Putamen (tissue), 1 donor: Measurements from ENCODE around the gene PRG3.
"Not testable (repeated sequence)": the region's sequence is repeated elsewhere in the genome, so short reads cannot be mapped to it uniquely, and the experiment has no call there.

ENCODE experiments used
- DNase-seq: peaks from one replicate; pipeline ENCODE4 v3.0.0-alpha.2; 2016; ENCODE audit warnings: low spot score

PRG3 gene

DNA sequence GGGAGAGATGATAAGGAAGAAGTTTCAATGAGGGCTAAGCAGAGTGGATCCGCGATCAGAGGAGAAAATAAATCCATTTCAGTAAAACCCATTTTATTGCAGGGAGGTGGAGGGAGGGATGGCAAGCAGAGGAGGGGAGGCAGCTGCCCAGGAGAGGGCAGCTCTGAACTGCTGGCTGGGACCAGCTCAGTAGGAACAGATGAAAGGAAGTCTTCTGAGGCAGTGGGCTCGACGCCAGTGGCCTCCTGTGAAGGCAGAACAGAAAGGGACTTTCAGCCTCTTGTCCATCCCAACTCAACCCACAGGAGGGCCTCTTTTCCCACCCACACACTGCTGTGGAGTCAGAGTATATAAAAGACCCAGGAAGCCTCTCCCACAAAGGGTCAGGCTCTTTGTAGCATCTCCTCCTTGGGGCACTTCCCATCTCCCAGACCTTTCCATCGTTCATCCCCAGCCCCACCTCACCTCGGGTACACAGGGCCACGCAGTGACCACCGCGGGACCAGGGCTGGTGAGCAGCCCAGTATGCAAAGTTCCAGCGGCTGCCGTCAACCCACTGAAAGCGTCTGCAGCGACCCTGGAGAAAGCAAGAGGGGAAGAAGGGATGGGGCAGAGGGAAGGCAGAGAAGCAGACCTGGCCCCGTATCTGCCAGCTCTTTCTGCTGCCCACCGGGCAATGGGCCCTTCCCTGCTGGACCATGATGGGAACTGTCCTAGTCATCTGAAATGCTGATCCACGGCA is 6.5 kb upstream of the PRG3 start:
- peak; percentile 25 for DNase-seq

GRCh38 chr11:57386178-57386940 is 5.4 kb upstream of the PRG3 start:
- no peak for DNase-seq

DNA sequence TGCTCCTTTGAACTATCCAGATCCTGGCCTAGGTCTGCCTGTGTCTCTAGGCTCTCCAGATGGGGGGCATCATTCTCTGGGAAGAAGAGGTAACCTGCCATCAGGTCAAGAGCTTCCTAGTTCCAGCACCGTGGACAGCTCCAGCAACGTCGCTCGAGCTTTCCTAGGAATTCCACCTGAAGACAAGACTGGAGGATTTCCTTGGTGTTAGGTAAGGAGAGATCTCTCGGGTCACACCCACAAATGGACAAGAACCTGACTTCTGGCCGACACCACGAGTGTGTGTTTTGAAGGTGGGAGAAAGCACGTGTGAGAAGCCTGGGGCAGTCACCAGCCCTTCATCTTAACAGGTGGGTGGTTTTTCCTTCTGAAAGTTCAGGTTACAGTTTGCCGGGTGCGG is 1.2 kb downstream of the PRG3 start:
- DNase-seq: no peak

DNA sequence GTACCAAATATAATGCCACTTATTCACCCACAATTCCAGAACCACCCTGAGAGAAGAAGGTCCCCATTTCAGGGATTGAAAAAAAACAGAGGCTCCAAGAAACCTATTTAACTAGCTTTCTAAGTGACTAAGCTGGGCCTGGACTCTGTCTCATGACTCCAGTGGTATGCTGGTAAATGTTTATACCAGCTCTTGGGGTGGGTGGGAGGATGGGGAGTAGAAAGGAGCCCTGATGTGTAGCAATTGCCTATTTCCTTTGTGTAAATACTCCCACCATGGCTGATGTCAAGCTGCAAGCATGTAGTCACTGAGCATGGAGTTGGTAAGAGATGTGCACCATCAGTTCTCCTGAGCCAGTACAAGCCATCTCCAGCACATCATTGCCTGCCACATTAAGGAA is 2.8 kb downstream of the PRG3 start:
- no peak for DNase-seq

- no peak for DNase-seq
Observed at GRCh38 chr11:57377107-57377506, 3.8 kb downstream of the PRG3 start.

DNA sequence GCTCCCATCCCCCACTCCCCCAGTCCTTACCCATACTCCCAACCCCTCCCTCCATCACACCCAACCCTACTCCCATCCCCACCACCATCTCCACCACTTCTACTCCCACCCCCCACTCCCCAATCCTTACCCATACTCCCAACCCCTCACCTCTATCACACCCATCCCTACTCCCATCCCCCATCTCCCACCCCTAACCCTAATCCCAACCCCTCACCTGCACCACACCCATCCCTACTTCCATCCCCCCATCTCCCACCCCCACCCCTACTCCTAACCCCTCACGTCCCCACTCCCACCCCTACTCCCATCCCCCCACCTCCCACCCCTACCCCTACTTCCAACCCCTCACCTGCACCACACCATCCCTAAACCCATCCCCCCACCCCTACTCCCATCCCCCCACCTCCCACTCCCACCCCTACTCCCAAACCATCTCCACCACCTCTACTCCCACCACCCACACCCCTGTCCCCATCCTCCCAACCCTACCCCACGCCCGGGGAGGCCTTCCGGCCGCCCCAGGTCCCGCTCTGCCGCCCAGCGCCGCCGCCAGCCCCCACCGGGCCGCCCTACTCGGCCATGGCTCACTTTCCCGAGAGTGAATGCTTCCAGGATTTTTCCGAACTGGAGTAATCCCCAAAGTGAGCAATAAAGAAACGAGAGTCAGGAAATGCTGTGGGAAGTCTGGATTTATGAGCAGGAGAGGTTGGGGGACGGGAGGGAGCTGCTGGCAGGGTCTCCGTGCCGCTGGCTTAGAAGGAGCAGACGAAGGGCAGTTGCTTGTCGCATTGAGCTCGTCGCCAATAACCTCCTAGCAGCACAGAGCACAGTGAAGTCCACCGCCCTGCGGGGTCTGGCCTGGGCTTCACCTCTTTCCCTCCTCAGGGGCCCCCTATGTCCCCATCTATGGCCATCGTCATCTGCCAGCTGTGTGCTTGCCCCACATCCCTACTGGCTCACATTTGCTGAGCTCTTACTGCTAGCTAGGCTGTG is 4.6 kb downstream of the PRG3 start:
- DNase-seq: no peak

DNA sequence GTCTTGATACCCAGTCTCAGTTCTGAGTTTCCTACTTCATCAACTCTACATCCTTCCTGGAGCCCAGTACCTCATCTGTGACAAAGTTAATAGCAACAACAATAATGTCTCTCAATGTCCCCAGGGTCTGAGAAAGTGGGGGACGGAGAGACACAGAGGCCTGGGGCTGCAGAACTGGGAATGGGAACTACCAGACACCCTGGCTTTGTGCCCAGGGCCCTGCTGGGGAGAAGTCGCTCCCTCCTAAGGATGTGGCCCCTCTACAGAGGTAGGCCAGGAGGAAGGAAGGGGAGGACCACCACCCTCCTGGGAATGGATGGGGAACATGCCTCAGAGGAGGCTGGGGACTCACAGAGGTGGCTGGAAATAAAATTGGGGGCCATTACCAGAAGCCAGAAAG is 5.5 kb downstream of the PRG3 start:
- no peak for DNase-seq

DNA sequence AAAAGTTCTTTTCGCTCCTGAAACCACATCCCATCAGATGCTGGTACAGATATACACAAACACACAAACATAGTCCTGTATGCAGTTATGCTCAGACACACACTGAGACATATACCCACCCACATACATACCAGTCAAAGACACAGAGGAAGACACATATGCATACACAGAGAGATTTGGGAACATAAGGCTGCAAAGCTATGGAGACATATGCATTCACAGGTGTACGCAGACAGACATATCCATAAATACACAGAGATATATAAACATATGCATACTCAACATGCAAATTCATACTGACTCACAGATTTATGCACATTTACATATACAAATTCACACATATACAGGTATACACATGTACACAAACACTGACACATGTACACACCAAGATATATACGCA is 6.0 kb downstream of the PRG3 start:
- DNase-seq: no peak

GRCh38 chr11:57373146-57373545 is 7.8 kb downstream of the PRG3 start:
- no peak for DNase-seq

- no peak for DNase-seq
Observed at GRCh38 chr11:57370941-57371340, 10.0 kb downstream of the PRG3 start.

DNA sequence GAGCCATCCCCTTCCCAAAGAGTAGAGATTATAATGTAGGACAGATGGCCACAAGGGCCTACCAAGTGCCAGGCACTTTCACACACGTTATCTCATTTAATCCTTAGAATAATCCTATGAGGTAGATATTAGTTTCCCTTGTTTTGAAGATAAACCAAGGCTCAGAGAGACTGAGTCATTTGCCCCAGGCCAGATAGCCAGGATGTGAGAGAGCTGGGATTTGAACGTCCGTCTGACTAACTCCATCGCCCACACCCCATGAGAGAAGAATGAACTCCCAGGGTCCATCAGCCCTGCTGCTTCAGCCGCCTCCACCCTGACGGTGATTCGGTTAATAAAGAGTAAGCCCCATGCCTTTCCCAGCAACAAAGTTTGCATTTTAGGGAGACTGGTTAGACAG is 10.7 kb downstream of the PRG3 start:
- no peak for DNase-seq

- no peak for DNase-seq
Observed at GRCh38 chr11:57368845-57369232, 12.1 kb downstream of the PRG3 start.

DNA sequence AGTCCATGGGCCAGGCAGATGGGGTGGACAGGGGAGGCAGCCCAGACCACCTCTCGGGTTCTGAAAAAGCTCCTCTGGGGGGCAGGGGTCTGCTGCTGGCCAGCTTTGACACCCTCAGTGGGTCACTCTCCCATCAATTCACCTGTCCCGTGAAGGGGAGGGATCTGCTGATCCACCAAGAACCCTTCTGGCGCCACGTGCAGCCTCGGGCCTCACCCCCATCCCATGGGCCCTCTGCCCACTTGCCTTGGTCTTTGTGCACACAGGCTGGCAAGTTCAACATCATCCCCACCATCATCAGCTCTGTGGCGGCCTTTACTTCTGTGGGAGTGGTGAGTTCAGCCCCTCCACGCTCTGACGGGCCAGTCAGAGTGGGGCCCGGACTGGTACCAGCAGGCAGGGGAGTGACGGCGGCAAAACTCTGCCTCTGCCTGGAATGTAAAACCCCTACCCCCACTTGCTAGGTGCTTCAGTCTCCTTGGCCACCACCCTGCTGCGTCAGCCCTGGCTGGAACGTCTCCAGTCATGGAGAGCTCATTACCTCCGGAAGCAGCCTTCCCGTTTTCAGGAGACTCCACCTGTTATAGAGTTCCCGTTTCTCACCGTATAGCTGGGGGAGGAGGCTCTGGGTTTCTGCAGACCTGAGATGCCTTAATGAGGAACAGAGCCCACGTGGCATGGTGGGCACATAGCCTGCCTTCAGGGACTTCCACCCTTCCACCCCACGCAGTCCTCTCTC is 12.7 kb downstream of the PRG3 start:
- DNase-seq: no peak

- DNase-seq: peak; percentile 27
Observed at GRCh38 chr11:57364851-57365660, 15.9 kb downstream of the PRG3 start.

DNA sequence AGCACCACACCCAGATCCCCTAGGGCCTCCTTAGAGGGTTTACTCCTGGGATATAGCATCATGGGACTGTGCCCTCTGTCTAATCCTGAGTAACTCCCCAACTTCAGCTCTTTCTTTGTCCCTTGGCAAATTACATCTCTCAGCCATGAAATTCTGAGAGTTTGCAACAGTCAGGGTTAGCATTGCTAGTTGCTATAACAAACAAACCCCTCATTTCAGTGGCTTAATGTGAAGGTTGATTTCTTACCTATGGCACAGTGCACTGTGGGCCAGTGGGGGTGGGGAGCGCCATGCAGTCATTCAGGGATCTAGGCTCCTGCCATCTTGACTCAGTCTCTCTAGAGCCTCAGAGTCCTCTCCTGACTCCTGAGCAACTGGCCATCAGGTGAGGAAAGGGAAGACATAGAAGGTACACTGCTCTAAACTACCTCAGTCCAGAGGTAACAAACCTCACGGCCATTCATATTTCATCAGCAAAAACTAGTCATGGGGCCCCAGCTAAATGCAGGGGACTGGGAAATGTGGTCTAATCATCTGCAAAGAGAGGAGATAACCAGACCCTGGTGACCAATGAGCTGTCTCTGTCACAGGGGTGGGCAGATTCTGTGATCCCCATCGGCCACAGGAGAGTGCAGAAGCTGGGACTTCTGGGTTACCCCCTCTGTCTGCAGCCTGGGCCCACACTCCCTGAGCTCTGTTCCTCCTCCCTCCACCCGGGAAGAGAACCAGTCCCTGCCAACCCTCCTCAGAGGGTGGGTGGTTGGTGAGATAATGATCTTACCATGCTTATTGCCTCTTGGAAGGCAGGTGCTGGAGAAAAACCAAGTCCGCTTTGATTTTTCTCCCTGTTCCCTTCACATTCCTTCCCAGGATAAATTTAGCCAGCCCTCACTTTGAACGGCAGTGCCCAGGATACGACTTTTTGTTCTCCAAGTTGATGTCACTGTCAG is 17.5 kb downstream of the PRG3 start:
- DNase-seq: no peak

- no peak for DNase-seq
Observed at GRCh38 chr11:57361926-57362325, 19.0 kb downstream of the PRG3 start.

DNA sequence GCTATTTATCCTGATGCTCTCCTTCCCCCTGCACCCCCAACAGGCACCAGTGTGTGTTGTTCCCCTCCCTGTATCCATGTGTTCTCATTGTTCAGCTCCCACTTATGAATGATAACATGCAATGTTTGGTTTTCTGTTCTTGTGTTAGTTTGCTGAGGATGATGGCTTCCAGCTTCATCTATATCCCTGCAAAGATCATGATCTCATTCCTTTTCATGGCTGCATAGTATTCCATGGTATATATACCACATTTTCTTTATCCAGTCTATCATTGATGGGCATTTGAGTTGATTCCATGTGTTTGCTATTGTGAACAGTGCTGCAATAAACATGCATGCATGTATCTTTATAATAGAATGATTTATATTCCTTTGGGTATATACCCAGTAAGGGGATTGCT is 19.5 kb downstream of the PRG3 start:
- DNase-seq: not testable (repeated sequence)

DNA sequence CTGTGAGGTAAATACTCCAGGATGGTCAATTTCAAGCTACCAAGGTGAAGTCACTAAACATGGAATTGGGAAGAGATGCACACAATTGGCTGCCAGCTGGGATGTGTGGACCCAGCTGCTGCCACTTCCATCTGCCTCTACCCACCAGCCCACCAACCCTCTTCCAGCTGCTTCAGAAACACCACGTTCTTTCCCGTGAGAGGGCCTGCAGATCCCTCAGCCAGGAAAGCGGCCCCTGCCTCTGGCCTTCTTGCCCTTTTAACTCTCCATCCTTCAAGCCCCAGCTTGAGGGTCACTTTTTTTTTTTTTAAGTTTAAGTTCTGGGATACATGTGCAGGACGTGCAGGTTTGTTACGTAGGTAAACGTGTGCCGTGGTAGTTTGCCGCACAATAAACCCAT is 20.0 kb downstream of the PRG3 start:
- no peak for DNase-seq

DNA sequence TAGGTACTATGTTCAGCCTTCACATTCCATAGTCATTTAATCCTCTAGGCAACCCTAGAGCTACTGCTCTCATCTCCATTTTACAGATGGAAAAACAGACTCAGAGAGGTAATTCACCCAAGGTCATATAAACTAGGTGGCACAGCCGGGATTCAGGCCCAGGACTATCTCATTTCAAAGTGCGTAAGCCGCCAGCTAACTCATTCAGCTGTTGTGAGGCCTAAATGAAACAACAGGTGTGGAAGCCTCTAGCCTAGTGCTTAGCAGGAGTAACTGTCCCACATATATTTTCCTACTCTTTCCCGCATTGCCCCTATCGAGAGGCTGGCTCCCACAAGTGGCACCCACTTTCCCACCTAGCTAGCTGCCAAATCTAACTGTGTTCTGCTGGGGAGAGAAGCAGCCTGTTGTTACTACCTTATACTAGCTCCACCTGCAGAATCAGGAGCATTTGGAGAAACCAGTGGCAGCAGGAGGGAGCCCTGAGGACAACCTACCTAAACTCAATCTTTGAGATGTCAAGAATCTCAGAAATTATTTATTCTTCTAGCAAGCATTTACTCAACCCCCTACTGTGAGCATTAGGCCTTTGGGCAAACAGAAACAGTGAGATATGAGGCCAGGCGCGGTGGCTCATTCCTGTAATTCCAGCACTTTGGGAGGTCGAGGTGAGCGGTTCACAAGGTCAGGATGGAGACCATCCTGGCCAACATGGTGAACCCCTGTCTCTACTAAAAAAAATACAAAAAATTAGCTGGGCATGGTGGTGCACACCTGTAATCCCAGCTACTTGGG is 20.9 kb downstream of the PRG3 start:
- DNase-seq: no peak
